Fibroblast of villous mesenchyme (primary cell): ENCODE measurements around the gene MMP25. TPM values are rescaled to one million over a fixed set of nuclear protein-coding genes. Genes with fewer than 3 reads are reported as not detected.

Experiments
- DNase-seq: peaks from one replicate; pipeline ENCODE4 v3.0.0-alpha.2; 2010; ENCODE audit warnings: low read depth
- H3K4me3 ChIP-seq: 2 replicates; pipeline ENCODE4 v1.5.1; 2011; ENCODE audit warnings: low read depth, mild to moderate bottlenecking, low read length
- total RNA-seq: library from RNA; depleted of rRNA; stranded (reverse); fragments of >200 nt; gene quantifications from 2 replicates; pipeline ENCODE4 v1.2.3, GENCODE V29; 2012
- TF ChIP-seq, protein P1 (sequence below): IDR thresholded peaks from 2 replicates; pipeline ENCODE4 v1.5.1; 2012; ENCODE audit warnings: low read depth, mild to moderate bottlenecking, low read length; ENCODE audit not compliant: insufficient read depth

Gene MMP25
- total RNA-seq, 1 donor, result under 0.01 TPM

DNA sequence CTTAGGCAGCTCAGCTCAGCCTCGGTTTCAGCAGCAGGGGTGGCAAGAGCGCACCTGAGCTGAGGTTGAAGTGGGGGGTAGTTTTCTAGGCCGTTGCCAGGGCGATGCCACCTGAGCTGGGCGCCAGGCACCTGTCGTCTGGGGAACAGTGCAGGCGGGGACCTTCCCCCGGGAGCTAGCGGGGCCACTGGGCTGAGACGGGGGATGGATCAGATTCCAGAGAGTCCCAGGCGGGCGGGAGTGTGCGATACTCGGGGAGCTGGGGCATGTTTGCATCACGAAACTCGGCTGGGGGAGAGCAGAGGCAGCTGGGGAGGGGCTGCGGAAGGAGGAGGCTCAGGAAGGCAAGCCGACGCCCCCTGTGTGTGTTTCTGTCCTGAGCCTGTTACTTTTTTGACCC, 34.1 kb upstream of the MMP25 start:
- TF ChIP-seq, protein P1, sequence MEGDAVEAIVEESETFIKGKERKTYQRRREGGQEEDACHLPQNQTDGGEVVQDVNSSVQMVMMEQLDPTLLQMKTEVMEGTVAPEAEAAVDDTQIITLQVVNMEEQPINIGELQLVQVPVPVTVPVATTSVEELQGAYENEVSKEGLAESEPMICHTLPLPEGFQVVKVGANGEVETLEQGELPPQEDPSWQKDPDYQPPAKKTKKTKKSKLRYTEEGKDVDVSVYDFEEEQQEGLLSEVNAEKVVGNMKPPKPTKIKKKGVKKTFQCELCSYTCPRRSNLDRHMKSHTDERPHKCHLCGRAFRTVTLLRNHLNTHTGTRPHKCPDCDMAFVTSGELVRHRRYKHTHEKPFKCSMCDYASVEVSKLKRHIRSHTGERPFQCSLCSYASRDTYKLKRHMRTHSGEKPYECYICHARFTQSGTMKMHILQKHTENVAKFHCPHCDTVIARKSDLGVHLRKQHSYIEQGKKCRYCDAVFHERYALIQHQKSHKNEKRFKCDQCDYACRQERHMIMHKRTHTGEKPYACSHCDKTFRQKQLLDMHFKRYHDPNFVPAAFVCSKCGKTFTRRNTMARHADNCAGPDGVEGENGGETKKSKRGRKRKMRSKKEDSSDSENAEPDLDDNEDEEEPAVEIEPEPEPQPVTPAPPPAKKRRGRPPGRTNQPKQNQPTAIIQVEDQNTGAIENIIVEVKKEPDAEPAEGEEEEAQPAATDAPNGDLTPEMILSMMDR, result no peak
- DNase-seq, result no peak
- H3K4me3 ChIP-seq, result no peak overlapping the region

DNA sequence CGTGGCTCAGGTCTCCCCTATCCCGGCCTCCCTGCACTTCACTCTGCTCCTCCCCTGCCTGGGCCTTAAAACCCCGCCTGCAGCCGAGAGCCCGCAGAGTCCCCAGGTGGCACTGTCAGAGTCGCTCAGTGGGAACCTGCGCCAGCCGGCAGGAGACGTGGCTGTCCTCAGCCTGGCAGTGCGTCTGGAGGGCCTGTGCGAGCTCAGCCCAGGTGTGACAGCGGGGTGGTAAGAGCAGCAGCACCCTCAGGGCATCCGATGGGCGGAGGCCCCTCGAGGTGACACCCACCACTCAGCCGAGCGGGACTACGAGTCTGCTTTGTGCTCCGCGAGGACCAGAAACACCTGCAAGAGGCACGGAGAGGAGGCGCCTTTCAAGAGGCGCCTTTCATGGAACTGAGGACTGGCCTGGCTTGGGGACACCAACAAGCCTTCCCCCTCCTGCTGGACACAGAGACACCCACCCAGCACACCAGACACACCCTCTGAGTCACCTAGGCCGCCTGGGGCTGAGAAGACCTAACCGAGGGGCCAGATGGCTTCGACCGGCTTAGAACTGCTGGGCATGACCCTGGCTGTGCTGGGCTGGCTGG, 33.4 kb upstream of the MMP25 start, which contains the start of gene CLDN9:
CLDN9 (plus strand) TSS at position 96 of the 593 bp plus-strand sequence; CDS start at position 536, 440 bp downstream.
- DNase-seq, result no peak
- TF ChIP-seq, protein P1, result no peak
- H3K4me3 ChIP-seq, result no peak within 1 kb of the TSS

DNA sequence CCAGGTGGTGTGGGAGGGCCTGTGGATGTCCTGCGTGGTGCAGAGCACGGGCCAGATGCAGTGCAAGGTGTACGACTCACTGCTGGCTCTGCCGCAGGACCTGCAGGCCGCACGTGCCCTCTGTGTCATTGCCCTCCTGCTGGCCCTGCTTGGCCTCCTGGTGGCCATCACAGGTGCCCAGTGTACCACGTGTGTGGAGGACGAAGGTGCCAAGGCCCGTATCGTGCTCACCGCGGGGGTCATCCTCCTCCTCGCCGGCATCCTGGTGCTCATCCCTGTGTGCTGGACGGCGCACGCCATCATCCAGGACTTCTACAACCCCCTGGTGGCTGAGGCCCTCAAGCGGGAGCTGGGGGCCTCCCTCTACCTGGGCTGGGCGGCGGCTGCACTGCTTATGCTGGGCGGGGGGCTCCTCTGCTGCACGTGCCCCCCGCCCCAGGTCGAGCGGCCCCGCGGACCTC, 32.8 kb upstream of the MMP25 start:
- DNase-seq, result no peak
- TF ChIP-seq, protein P1, result no peak
- no peak overlapping the region for H3K4me3 ChIP-seq

DNA sequence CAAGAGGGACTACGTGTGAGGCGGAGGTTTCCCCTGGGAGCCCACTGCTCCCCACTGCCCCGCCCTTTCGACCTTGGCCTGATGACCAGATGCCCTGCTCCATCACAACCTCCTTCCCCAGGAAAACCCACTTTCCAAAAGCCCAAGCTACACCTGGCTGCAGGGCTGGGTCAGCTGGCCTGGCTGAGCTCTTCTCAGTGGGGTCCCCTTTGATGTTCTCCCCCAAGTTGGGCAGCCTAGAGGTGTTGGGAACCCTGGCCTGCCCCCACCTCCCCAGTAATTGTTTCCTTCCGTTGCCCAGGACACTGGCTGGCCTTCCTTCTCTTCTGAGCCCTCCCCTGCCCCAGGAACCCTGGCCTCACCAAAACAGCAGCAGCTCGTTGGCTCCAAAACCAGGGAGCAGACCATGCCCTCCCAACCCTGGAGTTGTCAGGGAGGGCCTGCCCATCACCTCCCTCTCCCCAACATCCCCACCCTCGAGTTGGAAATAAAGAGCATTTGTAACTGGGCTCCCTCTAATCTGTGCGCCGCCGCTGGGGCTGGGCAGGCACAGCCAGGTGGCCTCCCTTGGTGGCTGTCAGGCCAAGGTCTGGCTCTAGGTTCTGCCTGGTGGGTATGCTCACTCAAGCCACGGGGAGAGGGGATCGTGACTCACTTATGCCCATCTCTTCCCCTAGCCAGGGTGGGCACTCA, 32.2 kb upstream of the MMP25 start:
- TF ChIP-seq, protein P1, result no peak
- no peak overlapping the region for H3K4me3 ChIP-seq
- no peak for DNase-seq

DNA sequence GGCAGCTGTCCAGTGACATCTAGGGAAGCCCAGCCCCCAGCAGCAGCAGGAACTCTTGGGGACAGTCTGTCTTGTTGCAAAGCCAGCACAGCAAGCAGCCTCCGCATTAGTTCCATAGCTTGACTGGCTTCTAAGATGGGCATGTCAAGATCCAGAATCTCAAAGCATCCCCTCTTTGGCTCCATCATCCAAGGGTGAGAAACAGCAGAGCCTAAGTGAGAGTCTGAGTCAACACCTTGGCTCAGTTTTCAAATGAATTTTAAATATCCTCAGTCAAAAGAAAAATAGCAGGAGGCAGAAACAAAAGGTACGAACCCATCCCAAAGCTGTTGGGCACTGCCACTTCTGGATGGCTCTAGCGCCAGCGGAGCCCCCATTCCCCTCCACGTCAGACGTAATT, 31.4 kb upstream of the MMP25 start:
- TF ChIP-seq, protein P1, result no peak
- DNase-seq, result no peak
- no peak overlapping the region for H3K4me3 ChIP-seq

DNA sequence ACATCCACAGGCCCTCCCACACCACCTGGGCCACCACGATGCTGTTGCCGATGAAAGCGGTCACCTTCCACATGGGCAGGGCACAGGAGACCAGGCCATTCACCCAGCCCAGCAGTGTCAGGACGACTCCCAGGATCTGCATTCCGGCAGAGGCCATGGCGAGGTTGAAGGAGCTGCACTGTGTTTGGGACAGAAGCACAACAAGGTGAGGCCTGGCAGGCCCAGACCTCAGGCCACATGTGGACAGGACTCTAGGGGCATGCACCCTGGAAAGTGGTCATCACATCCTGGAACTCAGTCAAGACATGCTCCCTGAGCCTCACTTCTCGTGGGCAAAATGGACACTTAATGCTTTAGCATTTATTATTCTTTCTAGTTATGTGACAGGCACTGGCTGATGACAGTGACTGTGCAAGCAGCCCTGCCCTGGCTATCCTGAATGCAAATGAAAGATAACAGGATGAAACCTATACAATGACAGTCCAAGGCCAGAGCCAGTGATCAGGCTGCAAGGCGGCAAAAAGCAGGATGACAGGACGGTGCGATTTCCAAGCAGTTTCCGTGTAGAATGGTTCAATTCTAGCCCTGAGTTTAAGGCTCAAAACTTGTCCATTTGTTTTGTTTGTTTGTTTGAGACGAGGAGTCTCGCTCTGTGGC, 30.4 kb upstream of the MMP25 start:
- TF ChIP-seq, protein P1, result no peak
- no peak overlapping the region for H3K4me3 ChIP-seq
- no peak for DNase-seq
